NCI-H82 (cell line): ENCODE data around the gene SLC12A7.
"Not testable (repeated sequence)": the region's sequence is repeated elsewhere in the genome, so short reads cannot be mapped to it uniquely, and the experiment has no call there.

Experiments used
- DNase-seq: peaks from one replicate; lab custom pipeline; 2025; lab: John Stamatoyannopoulos, UW

The SLC12A7 gene

DNA sequence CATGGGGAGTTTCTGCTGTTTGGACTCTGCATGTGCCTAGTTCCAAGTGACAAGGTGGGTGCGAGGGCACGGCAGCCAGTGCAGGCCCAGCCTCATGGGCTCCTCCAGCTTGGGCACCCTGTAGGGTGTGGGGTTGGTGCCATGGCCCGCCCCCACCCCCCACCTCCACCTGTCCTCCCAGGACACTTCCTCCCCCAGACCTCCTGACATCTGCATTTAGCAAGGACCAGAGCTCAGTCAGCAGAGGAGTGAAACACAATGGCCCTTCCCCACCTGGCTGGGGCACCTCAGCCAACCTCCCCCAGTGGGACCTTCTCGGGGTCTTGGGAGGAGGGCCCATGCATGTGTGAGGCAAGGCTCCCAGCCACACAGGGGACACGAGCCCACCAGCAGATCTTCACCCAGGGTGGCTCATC, 105.2 kb downstream of the SLC12A7 start:
- DNase-seq = no peak

DNA sequence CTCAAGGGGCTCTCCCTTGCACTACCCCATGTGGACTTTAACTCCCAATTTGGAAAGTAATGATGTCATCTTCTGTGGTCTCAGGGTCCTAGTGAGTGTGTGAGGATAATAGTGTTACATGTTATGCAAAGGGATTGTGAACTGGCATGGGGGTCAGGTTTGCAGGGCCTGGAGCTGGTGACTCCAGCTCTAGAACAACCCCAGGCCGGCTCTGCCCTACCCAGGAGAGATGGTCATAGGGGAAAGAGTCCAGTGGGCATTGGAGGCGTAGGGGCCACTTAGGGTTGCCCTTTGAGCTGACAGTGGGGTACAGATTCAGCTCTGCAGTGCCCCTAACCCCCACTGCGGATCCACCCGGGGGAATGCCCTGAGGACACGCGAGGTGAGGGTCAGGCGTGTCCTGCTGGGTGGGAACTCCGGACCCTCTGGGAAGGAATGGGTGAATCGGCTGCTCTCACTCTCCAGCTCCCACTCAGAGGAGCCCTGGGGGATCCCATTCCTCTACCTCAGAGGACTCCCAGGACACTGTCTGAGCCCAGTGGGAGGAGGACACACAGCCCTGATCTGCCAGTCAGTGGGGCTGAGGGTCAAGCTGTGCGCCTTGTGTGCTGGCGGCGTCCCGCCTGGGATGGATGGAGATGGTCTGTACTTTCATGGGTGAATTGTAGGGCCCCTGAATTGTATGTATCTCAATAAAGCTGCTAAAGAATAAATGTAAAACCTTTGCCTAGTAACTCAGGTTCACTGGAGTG, 105.8 kb downstream of the SLC12A7 start:
- no peak for DNase-seq

GRCh38 chr5:1005249-1005851, 106.5 kb downstream of the SLC12A7 start:
- DNase-seq = no peak

DNA sequence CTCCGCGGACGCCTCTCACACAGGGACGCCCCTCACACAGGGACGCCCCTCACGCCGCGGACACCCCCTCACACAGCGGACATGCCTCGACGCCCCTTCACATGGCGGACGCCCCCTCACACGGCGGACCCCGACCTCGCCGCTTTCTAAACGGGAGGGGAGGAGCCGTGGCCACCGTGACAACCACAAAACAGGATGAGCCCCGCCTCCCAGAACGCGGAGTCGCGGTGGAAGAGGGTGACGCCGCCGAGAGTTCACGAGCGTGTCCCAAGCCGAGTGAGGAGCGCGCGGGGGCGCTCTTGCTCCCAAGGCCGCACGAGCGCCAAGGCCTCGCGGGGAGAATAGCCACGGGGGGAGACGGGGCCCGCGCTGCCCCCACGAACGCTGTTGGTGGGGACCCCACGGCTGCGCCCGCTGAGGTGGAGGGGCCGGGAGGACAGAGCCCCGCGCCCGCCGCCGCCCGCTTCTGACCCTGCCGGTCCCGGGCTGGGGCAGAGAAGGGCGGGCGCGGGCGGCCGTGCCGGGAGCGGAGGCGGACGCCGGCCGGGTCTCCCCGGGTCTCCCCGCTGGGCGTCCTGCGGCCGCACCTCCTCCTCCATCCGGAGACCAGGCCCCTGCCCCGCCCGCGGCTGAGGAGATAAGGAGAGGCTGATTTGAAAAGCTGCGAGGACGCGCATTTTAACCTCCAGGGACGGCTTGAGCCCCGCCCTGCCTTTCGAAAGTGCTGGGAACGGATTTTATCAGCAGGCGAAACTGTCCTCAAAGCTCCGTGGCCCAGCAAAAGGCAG, 107.2 kb downstream of the SLC12A7 start:
- peak; percentile 18 for DNase-seq

GRCh38 chr5:1003296-1003937, 108.4 kb downstream of the SLC12A7 start:
- peak; percentile 13 for DNase-seq

GRCh38 chr5:1002836-1003235, 109.0 kb downstream of the SLC12A7 start:
- DNase-seq = no peak

GRCh38 chr5:1002271-1002546, 109.7 kb downstream of the SLC12A7 start:
- no peak for DNase-seq

- DNase-seq = no peak
Observed at GRCh38 chr5:1001406-1002270, 110.2 kb downstream of the SLC12A7 start.

GRCh38 chr5:1000831-1001230, 111.0 kb downstream of the SLC12A7 start:
- not testable (repeated sequence) for DNase-seq
